K562 (cell line): ENCODE results near the gene IQCN. TPM values are rescaled to one million over a fixed set of nuclear protein-coding genes. Genes with fewer than 3 reads are reported as not detected.

Experiments used
- ATF1 ChIP-seq, 2 experiments: fragments of 450-650 bp in 1 of 2; IDR thresholded peaks; 2 replicates each; pipeline ENCODE4 v1.6.1; 2016; ENCODE audit warnings: missing compliant biosample characterization in 1 of 2, missing genetic modification characterization in 1 of 2
- CBX3 ChIP-seq, 2 experiments: IDR thresholded peaks; 1 replicate in 1 of 2; 2 replicates in 1 of 2; pipeline ENCODE4 v1.6.1; 2012; ENCODE audit warnings: inconsistent platforms in 2 of 2, low read length in 2 of 2, borderline replicate concordance in 1 of 2, control low read depth in 1 of 2
- CC2D1A ChIP-seq: fragments of 450-650 bp; IDR thresholded peaks from 2 replicates; pipeline ENCODE4 v1.6.1; 2017; ENCODE audit warnings: mild to moderate bottlenecking
- HMGXB4 ChIP-seq: sonication (generic); formaldehyde crosslinking; IDR thresholded peaks from 2 replicates; pipeline ENCODE4 v1.8.1; 2023; ENCODE audit warnings: mild to moderate bottlenecking, missing genetic modification reagents
- ILK ChIP-seq: fragments of 450-650 bp; IDR thresholded peaks from 2 replicates; pipeline ENCODE4 v1.6.1; 2016; ENCODE audit warnings: missing genetic modification characterization, low read depth, mild to moderate bottlenecking, missing compliant biosample characterization, moderate library complexity, borderline replicate concordance
- NBN ChIP-seq: fragments of 450-650 bp; IDR thresholded peaks from 2 replicates; pipeline ENCODE4 v1.6.1; 2016; ENCODE audit warnings: low read depth, mild to moderate bottlenecking
- NR0B1 ChIP-seq: fragments of 450-650 bp; IDR thresholded peaks from one replicate; pipeline ENCODE4 v1.6.1; 2018; ENCODE audit warnings: mild to moderate bottlenecking, moderate library complexity; ENCODE audit not compliant: partially characterized antibody
- PRDM10 ChIP-seq: fragments of 450-650 bp; IDR thresholded peaks from 2 replicates; pipeline ENCODE4 v1.6.1; 2018; ENCODE audit not compliant: partially characterized antibody
- RBM15 ChIP-seq: fragments of 200-400 bp; formaldehyde crosslinking; IDR thresholded peaks from 2 replicates; pipeline ENCODE4 v1.6.1; 2018; ENCODE audit warnings: mild to moderate bottlenecking, low read length, moderate library complexity; ENCODE audit not compliant: insufficient read depth
- RNF2 ChIP-seq: sonication (generic); IDR thresholded peaks from 2 replicates; pipeline ENCODE4 v1.6.1; 2016
- ZNF518B ChIP-seq: fragments of 250-450 bp; sonication (Bioruptor Pico); IDR thresholded peaks from 2 replicates; pipeline ENCODE4 v1.5.0; 2021; ENCODE audit warnings: mild to moderate bottlenecking, moderate library complexity
- polyA plus RNA-seq, 8 experiments: library from polyadenylated mRNA; depleted of rRNA in 4 of 8; stranded (reverse) in 5 of 8; unstranded in 3 of 8; fragments of >200 nt; fragmentation: Nextera tagmentation in 2 of 8; fragmentation: Illumina TruSeq in 1 of 8; extraction: Ambion mirVana in 2 of 8; extraction: Trizol in 1 of 8; gene quantifications; 2 replicates each; pipeline versions ENCODE4 v1.2.1 to v1.2.3, GENCODE V29; 2011 to 2014; ENCODE audit warnings: inconsistent platforms in 1 of 8, missing spikeins in 1 of 8
- total RNA-seq, 7 experiments: library from RNA; depleted of rRNA in 6 of 7; stranded (reverse); fragments of >200 nt in 6 of 7; fragmentation: Illumina TruSeq in 2 of 7; extraction: Trizol in 2 of 7; gene quantifications; 2 replicates each; pipeline versions ENCODE4 v1.2.1 to v1.2.3, GENCODE V29; 2011 to 2021; ENCODE audit warnings: low replicate concordance in 1 of 7
- TF ChIP-seq, protein P1 (sequence below): fragments of 250-450 bp; sonication (Bioruptor Pico); IDR thresholded peaks from 2 replicates; pipeline ENCODE4 v1.8.0; 2022; ENCODE audit warnings: moderate library complexity, mild to moderate bottlenecking, inconsistent platforms
- TF ChIP-seq, protein P2 (sequence below): fragments of 450-650 bp; formaldehyde crosslinking; IDR thresholded peaks from 2 replicates; pipeline ENCODE4 v1.4.0; 2022; ENCODE audit warnings: missing genetic modification characterization

IQCN gene
- total and polyA plus RNA-seq, 9 of the 15 experiments (the other 6 are each of a cell fraction or from before 2014, with no cell fraction given) = 0.01 to 0.07 (median 0.04) TPM; not detected in 3

DNA sequence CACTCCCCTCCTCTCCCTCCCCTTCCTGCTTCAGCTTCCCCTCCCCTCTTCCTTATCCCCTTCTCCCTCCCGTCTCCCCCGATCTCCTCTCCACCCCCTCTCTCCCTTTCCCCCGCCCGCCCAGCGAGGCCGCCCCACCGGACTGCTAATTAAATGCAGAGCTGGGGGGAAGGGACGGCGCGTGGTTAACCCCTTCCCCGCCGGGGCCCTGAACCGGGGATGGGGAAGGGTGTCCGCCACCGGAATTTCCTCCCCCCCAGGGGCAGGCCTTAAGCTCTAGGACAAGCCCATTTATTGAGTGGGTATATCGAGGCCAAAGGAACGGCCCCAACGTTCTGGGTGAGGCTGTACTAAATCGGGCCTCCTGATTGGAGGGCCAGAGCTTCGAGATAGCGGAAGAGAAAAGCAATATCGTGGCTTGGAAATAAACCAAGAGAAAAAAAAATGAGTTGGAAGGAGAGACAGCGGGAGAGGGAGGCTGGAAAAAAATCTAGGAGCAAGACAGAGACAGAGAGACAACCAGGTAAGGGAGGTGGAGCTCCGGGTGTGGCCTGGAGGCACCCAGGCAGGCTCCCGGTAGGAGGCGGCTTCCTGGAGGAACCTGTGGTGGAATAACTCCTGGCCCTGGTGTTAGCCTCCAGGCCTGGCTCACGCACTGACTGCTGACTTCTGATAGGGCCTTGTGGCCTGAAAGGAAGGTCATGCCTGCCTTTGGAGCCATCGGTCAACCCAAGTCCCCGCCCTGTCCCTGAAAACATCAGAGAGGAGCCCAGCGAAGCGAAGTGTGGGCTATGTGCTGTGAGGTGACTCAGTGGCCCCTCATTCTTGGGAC is 18.8 kb upstream of the IQCN start (continued):
- no peak for TF ChIP-seq HMGXB4
- TF ChIP-seq PRDM10 = peak; percentile 39
- no peak for TF ChIP-seq NR0B1
- no peak for TF ChIP-seq ZNF518B
- TF ChIP-seq RBM15 = no peak
- TF ChIP-seq, protein P1, sequence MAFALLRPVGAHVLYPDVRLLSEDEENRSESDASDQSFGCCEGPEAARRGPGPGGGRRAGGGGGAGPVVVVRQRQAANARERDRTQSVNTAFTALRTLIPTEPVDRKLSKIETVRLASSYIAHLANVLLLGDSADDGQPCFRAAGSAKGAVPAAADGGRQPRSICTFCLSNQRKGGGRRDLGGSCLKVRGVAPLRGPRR (CRISPR knock-in tag) = no peak
- no peak for TF ChIP-seq CBX3 (IDR thresholded peaks at IDR 0.05; ENCODE audit: borderline replicate concordance in 1 of 2, low read length in 2 of 2)
- TF ChIP-seq, protein P2, sequence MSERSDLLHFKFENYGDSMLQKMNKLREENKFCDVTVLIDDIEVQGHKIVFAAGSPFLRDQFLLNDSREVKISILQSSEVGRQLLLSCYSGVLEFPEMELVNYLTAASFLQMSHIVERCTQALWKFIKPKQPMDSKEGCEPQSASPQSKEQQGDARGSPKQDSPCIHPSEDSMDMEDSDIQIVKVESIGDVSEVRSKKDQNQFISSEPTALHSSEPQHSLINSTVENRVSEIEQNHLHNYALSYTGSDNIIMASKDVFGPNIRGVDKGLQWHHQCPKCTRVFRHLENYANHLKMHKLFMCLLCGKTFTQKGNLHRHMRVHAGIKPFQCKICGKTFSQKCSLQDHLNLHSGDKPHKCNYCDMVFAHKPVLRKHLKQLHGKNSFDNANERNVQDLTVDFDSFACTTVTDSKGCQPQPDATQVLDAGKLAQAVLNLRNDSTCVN (CRISPR knock-in tag) = no peak; the same call in 1 of the 2 replicates
- TF ChIP-seq ILK (tag) = no peak
- TF ChIP-seq ATF1 (CRISPR knock-in tag; IDR thresholded peaks at IDR 0.05) = no peak
- TF ChIP-seq ATF1 (tag; IDR thresholded peaks at IDR 0.05) = 0 out of 2 replicates have a peak, but pooled peaks have one; percentile 3
- peak; percentile 43; the same call in 1 of the 2 replicates for TF ChIP-seq CC2D1A
- TF ChIP-seq NBN = peak; percentile 58; the same call in 1 of the 2 replicates
- peak; percentile 70 for TF ChIP-seq RNF2
